Cerebellar cortex (tissue), 1 donor: Measurements from ENCODE around the gene R3HDM4.

Experiments
- DNase-seq: peaks from one replicate; pipeline ENCODE4 v3.0.0-alpha.2; 2015; ENCODE audit warnings: low spot score

Gene R3HDM4

GRCh38 chr19:875265-875879 lies 37.6 kb downstream of the R3HDM4 start:
- no peak for DNase-seq

DNA sequence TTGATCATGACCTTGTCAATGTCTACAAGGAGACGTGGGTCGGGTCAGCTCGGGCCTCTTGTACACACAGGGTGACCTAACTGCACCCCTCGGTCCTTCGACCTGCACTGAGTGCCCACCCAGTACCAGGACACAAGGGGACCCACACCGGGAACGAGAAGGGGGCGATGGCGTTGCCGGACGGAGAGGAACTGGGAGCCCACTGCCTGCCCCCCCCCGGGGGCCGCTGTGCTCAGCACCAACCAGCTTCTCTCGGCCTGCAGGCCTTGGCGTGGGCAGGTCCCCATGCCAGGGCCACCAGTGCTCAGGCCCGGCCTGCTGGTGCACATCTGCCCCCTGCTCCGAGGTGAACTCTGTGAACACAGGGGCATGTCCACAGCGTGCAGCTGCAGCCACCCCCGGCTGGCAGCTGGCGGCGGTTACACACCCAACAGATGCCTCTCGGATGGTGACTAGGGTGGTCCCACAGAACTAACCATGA lies 39.4 kb downstream of the R3HDM4 start:
- no peak for DNase-seq

DNA sequence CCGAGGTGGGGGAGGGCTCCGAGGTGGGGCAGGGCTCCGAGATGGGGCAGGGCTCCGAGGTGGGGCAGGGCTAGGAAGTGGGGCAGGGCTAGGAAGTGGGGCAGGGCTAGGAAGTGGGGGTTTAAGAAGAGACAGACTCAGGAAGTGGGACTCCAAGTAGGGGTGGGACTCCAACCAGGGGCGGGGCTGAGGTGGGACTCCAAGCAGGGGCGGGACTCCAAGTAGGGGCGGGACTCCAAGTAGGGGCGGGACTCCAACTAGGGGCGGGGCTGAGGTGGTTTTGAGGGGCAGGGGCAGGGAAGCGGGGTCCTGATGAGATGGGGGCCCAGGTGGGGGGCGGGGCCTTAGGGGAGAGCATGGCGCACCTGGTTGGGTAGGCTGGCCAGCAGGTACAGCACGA lies 39.9 kb downstream of the R3HDM4 start:
- DNase-seq: no peak

DNA sequence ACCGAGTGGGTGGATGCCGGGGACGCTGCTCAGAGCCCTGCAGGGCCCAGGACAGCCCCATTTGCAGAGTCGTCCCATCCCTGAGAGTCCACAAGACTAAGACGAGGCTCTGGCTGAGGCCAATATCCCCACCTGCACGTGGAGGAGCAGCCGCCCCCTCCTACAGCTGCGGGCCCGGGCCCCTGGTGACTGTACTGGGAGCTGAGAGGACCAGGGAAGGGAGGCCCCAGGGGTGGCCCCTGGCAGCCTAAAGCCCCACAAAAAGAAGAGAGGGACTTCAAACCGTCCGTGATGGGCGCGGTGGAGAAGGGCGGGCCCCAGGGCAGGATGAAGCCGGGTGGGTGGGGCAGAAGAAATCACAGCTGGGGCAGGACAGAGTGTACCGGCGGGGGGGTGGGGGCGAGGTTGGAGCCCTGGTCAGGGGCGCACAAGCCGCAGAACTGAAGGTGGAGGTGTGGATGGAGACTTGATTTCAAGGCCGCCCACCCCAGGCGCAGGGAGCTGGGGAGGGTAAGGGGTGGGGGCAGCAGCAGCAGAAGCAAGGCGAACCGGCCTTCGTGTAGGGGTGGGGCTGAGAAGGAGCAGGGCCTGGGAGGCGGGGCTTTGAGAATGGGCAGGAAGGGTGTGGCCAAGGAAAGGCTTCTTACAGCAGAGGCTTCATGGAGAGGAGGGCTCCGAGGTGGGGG lies 40.6 kb downstream of the R3HDM4 start:
- DNase-seq: peak; percentile 44

DNA sequence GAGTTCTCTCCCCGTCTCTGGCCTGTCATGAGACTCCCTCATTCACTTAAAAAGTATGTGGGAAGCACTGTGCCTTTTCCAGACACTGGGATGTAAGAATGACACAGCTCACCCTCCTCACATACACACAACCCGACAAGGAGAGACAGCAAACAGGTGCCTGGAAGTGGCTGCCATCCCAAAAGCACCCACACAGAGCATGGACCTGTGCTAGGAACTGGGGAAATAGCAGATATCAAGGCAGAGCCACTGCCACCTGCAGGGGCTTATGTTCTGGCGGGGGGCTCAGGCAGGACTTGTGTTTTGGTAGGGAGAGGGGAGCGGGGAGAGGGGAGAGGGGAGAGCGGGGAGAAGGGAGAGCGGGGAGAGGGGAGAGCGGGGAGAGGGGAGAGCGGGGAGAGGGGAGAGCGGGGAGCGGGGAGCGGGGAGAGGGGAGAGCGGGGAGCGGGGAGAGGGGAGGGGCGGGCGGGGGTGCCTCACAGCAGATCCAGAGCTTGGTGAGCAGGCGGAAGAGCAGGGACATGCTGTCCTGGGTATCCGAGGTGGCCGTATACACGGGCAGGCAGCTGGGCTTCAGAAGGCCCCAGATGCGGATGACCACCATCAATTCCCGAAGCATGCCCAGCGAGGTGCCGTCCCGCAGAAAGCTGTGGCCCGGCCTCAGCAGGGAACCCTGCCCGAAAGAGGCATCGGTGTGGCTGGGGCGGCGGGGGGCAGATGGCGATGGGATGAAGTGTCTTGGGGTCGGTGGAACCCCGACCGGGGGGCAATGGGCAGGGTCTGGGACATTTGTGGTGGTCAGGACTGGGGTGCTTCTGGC lies 41.4 kb downstream of the R3HDM4 start:
- peak; percentile 59 for DNase-seq

DNA sequence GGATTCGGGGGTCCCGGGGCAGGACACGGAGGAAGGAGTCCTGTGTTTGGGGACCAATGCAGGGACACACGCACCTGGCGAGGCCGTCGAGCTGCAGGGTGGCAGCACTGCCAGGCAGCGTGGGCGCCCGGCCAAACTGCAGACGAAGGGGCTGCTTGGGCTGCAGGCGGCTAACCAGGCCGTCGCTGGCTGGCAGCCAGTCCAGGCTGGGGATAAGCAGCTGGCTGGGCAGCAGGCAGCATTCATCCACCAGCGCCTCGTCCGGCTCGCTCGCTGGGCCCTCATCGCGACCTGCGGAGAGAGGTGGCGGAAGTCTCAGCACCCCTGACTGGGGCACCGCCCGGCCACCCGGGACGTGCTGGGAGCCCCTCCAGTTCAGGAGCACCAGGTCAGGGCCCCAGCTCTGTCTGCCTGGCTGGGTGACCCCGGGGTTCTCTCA lies 42.0 kb downstream of the R3HDM4 start:
- no peak for DNase-seq

- DNase-seq: no peak
These were observed 42.7 kb downstream of the R3HDM4 start for GRCh38 chr19:870314-870713.

DNA sequence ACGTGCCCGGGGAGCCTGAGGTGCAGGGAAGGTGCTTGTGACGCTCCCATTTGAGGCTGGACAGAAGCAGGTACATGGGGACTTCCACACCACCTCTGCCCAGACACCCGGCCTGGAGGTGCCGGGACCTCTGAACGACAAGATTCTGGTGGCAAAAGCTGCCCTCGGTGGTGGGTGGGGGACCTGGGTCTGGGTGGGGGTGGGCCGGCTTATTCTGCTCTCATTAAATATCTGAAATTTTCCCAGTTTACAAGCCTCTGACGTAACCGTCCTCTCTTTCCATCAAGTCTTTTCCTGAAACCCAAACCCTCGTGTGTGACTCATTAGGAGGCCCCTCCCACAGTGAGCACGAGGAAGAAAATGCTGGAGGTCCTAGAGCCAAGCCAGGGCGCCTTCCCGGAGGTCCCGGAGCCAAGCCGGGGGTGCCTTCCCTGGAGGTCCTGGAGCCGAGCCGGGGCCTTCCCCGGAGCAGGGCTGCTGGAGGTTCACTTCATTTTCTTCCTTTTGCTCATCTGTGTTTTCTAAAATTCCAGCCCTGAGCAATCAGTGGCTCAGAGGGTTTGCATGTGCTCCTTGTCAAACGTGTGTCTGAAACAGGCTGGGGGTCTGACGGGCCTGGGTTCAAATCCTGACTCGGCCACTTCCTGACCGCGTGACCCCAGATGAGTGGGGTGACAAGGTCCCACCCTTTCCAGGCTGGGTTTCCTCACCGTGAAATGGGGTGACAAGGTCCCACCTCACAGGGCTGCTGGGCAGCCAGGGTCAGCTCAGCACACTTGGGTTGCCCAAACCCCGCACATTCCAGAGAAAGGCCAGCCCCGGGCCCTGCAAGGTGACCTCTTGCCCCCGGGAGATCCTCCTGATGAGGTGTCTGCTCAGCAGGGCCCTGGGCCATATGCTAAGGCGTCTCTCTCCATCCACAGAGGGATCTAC lies 43.5 kb downstream of the R3HDM4 start:
- DNase-seq: peak; percentile 50

GRCh38 chr19:868458-869244 lies 44.4 kb downstream of the R3HDM4 start:
- no peak for DNase-seq

- DNase-seq: no peak
These were observed 45.1 kb downstream of the R3HDM4 start for GRCh38 chr19:867855-868457.

- DNase-seq: no peak
These were observed 45.7 kb downstream of the R3HDM4 start for GRCh38 chr19:867301-867793.

- DNase-seq: no peak
These were observed 46.2 kb downstream of the R3HDM4 start for GRCh38 chr19:866769-867300.

GRCh38 chr19:863315-863620 lies 49.8 kb downstream of the R3HDM4 start:
- no peak for DNase-seq

GRCh38 chr19:862581-863314 lies 50.3 kb downstream of the R3HDM4 start:
- DNase-seq: no peak

- no peak for DNase-seq
These were observed 51.1 kb downstream of the R3HDM4 start for GRCh38 chr19:861756-862580.

GRCh38 chr19:861141-861755 lies 51.8 kb downstream of the R3HDM4 start:
- no peak for DNase-seq

DNA sequence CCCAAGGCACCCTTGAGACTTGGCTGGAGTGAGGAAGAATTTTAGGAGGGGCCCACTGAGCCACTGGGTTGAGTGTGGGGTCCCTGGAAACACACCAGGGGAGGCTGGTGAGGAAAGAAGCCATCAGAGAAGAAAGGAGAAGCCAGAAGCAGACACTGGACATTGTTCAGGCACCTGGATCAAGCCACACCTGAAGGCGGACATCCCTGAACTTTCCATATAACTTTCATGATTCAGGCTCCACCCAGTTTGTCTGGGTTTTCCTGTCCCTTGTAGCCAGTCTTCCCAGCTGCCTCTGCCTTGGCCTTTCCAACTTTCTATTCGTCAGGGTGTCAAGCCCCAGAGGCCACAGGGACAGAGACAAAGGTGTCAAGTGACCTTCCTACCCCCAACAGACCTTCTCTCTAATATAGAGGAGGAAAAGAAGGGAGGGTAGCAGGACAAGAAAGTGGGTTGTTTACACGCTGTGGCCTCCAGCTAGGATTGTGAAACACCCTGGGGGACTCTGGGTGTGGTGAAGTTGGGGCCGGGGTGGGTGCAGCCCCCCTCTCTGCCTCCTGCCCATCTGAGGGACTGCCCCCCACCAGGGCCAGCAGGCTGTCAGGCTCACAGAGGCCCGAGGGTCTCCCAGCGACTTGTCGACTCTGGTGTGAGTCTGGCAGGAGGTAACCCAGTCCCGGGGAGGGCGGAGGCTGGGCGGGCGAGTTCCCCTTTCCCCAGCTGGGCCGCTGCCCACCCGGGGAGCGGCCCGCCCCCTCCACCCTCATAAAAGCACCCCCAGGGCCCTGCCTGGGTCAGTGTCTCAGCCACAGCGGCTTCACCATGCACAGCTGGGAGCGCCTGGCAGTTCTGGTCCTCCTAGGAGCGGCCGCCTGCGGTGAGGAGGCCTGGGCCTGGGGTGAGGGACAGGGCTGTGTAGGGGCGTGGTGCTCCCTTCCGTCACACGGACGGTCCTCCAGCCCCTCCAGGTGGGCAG lies 53.9 kb downstream of the R3HDM4 start, which contains the start of gene CFD:
CFD (plus strand) TSS at position 797 of the 976 bp plus-strand sequence; CDS start at position 823, 26 bp downstream.
- no peak for DNase-seq
